ENCODE results near the gene PPARD. TPM values are rescaled to one million over a fixed set of nuclear protein-coding genes. Genes with fewer than 3 reads are reported as not detected.
A peak's percentile ranks its signal among the peaks of the same experiment; 100 is the strongest.
"Not testable (repeated sequence)": the region's sequence is repeated elsewhere in the genome, so short reads cannot be mapped to it uniquely, and the experiment has no call there.

PPARD gene
- total RNA-seq, 1 donor from 2014 or later, result 20.0 TPM

DNA sequence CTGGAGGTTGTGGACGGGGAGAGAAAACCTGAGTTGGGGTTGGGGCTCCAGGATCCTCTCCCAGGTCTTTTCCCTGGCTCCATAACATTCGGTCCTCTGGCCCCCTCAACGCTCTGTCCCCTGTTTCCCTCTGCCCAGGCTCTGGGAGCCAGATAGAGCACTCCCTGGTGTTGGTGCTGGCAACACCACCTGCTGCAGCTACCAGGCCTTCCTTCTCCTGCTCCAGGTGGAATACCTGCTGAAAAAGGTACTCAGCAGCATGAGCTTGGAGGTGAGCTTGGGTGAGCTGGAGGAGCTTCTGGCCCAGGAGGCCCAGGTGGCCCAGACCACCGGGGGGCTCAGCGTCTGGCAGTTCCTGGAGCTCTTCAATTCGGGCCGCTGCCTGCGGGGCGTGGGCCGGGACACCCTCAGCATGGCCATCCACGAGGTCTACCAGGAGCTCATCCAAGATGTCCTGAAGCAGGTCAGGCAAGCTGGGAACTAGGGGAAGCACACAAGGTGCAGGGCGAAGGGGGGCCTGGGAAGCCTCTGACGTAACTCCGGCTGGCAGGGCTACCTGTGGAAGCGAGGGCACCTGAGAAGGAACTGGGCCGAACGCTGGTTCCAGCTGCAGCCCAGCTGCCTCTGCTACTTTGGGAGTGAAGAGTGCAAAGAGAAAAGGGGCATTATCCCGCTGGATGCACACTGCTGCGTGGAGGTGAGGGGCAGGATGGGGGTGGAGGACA lies 30.1 kb upstream of the PPARD start:
- no peak for DNase-seq (ENCODE audit: low read depth)

DNA sequence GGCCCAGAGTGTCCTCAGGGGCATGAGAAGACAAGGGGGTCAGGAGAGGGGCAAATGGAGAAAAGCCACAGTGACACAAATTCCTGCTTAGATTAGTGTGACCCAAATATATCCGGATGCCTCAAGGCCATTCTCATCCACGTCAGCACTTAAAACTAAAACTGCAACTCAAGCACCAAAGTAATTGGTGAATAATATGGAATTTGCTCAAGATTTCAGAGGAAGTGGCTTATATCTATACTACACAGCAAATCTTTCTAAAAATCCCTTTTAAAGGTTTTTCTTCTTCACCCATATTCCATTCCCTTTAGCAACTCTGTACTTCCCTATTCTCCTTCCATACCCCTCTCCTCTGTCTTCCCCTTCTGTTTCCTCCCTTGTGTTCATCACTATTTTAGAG lies 29.6 kb upstream of the PPARD start:
- DNase-seq (ENCODE audit: low read depth), result no peak

- no peak for DNase-seq (ENCODE audit: low read depth)
These were observed 24.7 kb upstream of the PPARD start for GRCh38 chr6:35317483-35318195.

DNA sequence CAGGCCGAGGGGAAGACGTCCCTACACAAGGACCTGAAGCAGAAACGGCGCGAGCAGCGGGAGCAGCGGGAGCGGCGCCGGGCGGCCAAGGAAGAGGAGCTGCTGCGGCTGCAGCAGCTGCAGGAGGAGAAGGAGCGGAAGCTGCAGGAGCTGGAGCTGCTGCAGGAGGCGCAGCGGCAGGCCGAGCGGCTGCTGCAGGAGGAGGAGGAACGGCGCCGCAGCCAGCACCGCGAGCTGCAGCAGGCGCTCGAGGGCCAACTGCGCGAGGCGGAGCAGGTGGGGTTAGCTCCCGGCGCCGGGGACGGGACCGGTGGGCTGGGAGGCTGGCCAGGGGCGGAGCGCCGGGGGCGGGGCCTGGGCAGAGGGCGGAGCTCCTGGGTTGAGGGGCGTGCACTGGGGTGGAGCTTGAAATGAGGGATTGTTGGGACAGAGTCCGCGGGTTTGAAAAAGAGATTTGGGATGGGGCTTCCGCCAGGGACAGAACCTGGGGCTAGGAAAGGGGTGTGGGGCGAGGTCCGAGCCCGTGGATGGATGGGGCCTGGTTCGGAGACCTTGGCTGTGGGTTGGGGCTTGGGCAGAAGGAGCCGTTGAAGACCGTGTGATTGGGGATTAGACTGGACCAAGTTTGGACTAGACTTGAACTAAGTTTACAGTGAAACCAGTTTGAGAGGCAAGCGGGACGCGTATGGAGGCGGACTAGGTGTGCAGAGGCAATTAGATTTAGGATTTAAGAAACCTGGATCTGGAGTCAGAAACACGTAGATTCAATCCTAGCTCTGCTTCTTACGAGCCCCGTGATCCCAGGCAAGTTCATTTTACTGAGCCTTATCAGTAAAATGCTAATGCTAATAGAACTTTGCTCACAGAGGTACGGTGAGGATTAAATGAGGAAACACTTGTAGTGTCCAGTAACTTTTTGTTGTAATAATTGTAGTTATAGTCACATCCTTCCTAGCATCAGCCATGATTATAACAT lies 23.9 kb upstream of the PPARD start:
- DNase-seq (ENCODE audit: low read depth), result peak; percentile 91

- DNase-seq (ENCODE audit: low read depth), result no peak
These were observed 22.9 kb upstream of the PPARD start for GRCh38 chr6:35319346-35320030.

- DNase-seq (ENCODE audit: low read depth), result no peak
These were observed 22.3 kb upstream of the PPARD start for GRCh38 chr6:35320031-35320410.

DNA sequence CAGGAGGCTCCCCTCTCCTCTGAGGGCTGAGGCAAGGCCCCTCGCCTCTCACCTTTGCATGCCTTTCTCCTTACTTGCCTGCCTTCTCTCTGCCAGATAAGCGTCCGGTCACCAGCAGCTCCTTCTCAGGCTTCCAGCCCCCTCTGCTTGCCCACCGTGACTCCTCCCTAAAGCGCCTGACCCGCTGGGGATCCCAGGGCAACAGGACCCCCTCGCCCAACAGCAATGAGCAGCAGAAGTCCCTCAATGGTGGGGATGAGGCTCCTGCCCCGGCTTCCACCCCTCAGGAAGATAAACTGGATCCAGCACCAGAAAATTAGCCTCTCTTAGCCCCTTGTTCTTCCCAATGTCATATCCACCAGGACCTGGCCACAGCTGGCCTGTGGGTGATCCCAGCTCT lies 21.3 kb upstream of the PPARD start:
- DNase-seq (ENCODE audit: low read depth), result no peak

DNA sequence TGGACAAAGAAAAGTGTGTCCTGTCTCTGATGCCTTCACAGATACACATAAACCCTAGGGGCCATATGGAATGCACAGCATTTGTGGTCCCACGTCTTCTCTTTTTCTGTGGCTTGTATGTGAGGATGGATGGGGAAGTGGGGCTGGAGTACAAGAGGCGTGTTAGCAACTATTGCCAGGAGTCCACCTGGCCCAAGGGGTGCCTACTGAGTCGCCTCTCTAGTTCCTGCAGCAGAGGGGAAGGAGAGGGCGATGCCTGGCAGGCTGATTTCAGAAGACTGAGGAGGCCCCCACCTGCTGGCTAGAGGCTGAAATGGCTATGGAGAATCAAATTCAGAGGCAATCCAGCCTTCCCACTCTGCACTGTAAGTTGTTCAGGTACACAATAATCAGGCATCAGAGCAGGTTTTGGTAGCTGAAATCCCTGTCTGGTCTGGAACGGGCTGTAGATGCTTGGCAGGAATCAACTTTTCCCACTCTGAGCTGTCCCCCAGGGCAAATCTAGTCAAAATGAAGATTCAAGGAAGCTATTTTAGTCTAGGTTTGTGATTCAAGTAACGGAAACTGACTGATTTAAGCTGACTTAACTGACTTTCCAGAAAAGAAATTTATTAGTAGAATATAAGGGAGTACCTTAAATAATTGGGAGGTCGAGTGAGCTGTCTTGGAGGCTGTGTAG lies 14.9 kb upstream of the PPARD start:
- peak; percentile 58 for DNase-seq (ENCODE audit: low read depth)

DNA sequence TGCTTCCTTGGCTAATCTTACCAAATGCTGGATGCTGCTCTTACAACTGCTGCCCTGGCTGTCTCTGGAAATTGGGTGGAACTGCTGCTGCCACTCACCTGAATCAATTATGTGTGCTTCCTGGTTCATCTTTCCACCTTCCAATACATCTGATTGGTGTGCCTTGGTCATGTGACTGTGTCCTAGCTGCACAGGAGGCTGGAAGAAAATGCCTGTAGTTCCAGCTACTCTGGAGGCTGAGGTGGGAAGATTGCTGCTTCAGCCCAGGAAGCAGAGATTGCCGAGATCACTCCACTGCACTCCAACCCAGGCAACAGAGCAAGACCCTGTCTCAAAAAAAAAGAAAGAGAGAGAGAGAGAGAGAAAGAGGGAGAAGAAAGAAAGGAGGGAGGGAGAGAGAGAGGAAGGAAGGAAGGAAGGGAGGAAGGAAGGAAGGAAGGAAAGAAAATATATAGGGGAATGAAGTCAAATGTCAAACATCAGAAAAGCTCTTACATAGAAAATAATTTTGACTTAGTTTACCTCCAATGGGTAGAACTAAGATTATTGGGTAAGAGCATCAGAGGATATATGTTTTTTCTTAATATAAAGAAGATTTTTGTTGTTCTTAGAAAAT lies 14.1 kb upstream of the PPARD start:
- DNase-seq (ENCODE audit: low read depth), result peak; percentile 10

DNA sequence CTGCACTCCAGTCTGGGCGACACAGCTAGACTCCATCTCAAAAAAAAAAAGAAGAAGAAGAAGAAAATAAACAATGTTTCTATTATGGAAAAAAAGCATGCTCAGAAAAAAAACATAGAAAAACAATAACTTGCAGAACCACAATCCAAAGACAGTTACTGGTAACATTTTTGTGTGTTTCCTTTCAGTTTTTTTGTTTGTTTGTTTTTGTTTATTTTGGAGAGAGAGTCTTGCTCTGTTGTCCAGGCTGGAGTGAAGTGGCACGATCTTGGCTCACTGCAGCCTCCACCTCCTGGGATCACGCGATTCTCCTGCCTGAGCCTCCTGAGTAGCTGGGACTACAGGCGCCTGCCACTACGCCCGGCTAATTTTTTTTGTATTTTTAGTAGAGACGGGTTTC lies 13.4 kb upstream of the PPARD start:
- DNase-seq (ENCODE audit: low read depth), result not testable (repeated sequence)

DNA sequence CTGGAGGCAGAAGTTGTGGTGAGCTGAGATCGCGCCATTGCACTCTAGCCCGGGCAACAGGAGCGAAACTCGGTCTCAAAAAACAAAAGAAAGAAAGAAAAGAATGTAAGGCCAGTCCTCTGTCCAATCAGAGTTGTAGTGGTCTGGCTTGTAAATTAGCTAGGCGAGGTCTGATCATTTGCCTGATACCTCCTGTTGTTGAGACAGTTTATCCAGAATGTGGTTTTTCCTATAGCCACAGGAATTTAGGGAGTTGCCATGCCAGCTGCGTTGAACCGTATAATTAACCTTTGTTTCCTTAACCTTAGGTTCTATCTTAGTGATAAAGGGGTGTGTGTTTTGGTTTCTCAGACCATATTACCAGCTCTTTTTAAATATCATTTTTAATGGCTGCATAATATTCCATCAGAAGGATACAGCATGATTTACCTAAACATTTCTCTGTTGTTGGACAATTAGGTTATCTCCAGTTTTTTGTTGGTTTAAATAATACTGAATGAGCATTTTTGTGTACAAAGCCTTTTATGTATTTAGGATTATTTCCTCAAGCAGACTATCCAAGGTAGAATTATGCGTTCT lies 11.7 kb upstream of the PPARD start:
- DNase-seq (ENCODE audit: low read depth), result peak; percentile 11

GRCh38 chr6:35332074-35332887 lies 10.1 kb upstream of the PPARD start:
- peak; percentile 18 for DNase-seq (ENCODE audit: low read depth)

DNA sequence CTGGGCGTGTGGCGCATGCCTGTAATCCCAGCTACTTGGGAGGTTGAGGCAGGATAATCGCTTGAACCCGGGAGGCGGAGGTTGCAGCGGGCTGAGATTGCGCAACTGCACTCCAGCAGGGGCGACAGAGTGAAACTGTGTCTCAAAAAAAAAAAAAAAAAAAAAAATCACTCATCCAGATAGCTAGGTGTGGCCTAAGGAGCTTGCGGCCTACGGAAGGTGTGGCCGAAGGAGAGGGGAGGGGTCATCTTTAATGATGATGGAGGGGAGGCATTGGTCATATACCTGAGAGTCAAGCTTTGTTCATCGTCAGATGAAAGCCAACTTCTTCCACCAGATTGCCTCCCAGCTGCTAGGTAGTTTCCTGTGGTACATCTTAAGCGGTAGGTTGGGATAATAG lies 801 bp upstream of the PPARD start:
- no peak for DNase-seq (ENCODE audit: low read depth)

DNA sequence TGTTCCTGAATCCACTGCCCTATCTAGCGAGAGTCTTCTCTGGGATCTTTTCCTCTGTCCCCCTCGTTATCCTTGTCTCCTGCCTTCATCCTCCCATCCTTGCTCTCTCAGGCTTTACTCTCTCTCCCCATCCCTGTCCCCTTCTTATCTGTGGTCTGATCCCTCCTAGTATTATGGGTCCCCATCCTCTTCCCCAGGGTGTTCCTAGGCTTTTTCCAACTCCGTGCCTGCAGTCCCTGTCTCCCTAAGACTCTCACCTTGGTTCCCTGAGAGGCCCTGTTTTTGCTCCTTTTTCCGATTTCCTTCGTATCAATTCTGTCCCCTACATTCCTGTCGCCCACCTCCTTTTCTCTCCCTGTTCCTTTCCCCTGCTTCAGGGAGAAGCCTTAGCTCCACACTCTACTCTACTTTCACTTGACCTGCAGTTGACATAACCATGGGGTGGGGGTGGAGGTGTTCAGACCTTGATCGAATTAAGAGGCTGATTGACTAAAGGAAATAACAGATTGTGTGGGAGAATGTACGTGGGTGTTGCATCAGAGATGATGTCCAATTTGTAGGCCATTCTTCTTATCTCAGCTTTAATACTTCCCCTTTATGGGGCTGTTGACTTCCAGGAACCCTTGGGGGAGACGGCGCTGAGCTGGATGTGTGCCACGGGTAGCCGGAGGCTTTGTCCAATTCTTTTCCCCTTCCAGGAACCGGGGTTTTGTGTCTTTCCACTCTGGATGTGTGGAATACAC lies 905 bp downstream of the PPARD start:
- no peak for DNase-seq (ENCODE audit: low read depth)

DNA sequence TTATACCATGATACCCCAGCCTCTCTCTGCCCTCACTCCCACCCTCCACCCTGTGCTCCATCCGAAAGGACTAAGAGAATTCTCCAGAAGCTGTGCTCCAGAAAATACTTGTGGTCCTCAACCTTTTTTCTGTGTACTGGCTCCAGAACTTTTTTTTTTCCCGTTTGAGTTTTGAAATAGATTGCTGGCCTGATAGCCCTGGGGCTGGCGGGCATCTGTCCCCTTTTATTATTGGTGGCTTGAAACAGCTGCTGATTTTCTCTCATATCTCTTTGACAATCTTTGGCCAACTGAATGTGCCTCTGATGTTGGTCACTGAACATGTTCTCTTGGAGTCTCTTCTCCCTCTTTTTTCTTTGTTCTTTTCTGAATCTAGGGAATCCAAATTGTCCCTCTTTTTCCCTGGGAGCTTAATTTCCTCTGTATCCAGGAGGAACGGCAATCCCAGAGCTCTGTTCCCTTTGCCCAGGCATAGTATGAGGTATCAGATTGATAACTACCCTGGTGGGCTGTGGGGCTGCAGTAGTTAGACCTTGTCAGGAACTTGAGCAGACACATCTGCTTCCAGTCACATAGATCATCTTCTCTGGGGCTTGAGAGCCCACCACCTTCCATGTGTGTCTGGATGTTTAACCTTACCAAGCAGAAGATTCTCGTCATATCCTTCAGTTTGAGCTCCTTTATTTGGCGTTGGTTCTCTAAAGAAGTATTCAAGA lies 1.6 kb downstream of the PPARD start:
- peak; percentile 24 for DNase-seq (ENCODE audit: low read depth)

DNA sequence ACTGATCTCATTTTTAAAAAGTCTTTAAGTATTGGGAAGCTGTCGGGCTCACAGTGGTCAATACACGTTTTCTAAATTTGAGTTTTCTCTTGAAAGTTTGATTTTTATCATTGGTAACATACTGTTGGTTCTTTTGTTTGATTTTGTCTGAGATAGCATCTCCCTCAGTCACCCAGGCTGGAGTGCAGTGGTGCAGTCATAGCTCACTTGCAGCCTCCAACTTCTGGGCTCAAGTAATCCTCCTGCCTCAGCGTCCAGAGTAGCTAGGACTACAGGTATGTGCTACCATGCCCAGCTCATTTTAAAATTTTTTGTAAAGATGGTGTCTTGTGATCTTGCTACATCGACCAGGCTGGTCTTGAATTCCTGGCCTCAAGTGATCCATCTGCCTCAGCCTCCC lies 9.1 kb downstream of the PPARD start:
- no peak for DNase-seq (ENCODE audit: low read depth)

GRCh38 chr6:35352735-35353134 lies 10.4 kb downstream of the PPARD start:
- no peak for DNase-seq (ENCODE audit: low read depth)
